ENCODE results near the gene STK17A.
A peak's percentile ranks its signal among the peaks of the same experiment; 100 is the strongest.

STK17A gene

GRCh38 chr7:43637114-43637806 lies 54.4 kb downstream of the STK17A start:
- DNase-seq = no peak

GRCh38 chr7:43639858-43640491 lies 57.1 kb downstream of the STK17A start:
- no peak for DNase-seq

- DNase-seq = no peak
These were observed 57.8 kb downstream of the STK17A start for GRCh38 chr7:43640679-43641078.

DNA sequence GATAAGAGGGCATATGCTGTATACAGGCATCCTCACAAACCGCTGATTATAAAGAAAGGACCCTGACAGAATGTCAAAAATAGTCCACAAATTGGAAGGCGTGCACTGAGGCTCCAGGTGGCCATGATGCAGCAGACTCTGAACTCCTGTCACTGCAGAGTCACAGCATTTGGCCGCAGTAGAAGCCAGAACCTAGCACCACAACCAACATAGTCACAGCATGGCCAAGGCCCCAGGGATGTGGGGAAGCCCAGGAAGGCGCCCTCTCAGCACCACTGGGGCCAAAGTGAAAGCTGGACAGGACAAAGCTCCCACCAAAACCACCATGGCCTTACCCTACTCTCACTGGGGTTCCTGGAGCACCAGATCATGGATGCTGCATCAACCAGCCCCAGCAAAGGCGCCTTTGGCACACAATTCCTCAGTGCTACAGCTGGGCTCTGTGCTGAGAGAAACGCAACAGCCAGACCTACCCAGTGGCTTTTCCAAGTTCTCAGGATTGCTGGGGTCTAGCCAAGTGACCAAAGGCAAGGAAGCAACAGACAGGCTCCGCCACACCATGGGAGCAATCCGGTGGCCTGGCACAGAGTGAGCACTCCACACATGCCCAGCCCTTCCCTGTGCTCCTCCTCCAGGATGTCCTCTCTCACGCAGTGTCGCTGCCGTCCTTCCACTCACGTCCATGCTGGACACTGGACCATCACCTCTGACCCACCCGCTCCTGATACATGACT lies 60.2 kb downstream of the STK17A start:
- DNase-seq = no peak

GRCh38 chr7:43643846-43644245 lies 60.9 kb downstream of the STK17A start:
- no peak for DNase-seq

GRCh38 chr7:43645699-43646226 lies 62.9 kb downstream of the STK17A start:
- no peak for DNase-seq

DNA sequence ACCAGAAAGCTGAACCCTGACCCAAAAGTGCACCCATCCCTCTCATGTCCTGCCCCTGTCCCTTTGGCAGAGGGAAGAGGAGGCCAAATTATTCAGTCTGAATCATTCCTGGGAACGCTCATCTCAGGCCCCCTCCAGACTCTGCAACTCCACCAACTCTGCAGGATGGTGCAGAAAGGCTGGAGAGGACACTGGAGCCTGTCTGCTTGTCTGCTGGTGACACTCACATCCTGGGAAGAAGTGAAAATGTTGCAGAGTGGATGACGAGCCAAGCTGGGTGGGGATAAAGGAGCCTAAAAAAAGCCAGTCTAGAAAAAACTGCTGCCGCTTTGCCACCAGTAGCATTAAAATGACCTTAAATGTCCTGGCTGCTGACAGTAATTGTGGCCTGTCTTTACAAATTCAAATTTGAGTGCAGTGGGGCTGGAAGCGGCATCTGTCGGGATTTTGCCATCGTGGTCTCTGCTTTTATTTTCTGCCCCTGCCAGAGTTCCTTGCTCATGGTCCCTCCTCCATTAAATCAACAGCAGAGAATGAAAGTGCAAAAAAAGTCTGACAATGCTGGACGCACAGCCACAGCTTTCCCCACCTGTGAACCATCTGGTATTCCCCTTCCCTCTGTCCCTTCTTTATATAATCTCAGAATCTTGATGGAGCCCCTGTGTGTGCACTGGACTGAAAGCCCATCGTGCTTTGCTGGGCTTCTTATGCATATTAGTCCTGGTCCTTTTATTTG lies 63.9 kb downstream of the STK17A start:
- DNase-seq = no peak

- DNase-seq = no peak
These were observed 64.4 kb downstream of the STK17A start for GRCh38 chr7:43647339-43647672.

- DNase-seq = peak; percentile 98
These were observed 65.0 kb downstream of the STK17A start for GRCh38 chr7:43647673-43648472.

GRCh38 chr7:43648473-43649406 lies 65.8 kb downstream of the STK17A start:
- no peak for DNase-seq

GRCh38 chr7:43649755-43650274 lies 66.9 kb downstream of the STK17A start:
- no peak for DNase-seq

DNA sequence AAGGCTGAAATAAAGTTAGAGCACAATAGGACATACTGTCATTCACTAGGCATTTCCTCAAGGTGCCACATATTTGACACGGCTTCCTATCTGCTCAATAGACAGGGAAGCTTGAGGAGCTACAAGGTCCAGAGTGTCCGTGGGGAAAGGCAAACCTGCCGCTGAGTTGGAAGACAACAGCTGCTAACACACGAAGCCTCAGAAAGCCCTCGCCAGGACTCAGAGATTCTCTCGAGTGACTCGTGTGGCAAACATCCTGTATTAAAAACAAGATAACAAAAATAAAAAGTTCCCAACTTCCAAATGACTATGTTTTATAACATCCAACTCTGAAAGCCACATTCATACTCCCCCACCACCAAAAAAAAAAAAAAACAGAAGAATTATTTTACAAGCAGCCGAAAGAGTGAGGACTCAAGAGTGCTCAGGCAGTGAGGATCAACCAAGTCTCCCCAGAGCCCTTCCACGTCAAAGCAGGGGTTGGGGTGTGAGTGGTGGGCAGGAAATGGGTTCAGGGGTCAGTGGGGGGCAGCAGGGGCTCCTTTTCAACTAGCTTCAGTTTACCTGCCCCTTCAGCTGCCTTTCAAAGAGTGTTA lies 67.6 kb downstream of the STK17A start:
- DNase-seq = no peak

DNA sequence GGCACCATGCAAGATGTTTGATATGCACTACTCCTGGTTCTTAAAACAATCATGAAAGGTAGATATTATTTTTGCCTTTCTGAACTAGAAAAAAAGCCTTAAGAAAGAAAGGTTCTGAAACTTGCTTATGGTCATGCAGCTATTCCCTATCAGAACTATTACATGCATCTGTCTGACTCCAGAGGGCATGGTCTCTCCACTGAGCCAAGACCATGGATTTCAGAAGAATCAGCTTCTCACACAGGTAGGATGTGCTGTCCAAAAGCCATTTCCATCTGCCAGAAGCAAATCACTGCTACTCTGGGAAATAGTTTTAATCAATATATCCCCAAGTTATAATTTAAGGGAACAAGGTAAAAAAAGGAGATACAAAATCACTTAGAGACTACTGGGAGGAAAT lies 69.5 kb downstream of the STK17A start:
- no peak for DNase-seq

GRCh38 chr7:43653466-43653865 lies 70.6 kb downstream of the STK17A start:
- DNase-seq = no peak

DNA sequence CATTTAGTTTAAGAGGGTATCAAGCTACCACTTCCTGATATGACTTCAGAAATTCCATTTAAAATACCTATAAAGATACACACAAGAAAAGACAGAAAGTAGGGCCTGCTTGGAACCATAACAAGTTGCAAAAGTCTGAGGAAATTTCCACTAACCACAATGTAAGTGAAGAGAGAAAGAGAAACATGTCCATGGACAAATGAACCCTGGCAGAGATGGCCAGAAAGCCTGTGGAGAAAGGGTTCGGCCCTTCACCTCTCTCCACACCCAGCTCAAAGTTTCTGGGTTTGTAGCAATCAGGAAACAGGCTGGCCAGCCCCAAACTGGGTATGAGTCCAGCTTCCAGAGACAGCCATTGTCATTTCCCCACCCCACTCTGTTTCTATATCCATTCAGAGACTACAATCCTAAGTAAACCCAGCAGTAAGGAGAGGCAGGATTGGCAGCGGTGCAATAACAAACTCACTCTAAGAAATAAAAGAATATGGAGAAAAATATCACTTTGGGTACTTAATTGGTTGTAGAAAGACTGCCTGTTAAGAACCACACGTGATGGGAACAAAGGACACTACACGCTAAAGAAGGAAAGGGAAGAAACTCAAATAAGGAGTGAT lies 71.1 kb downstream of the STK17A start:
- DNase-seq = no peak

DNA sequence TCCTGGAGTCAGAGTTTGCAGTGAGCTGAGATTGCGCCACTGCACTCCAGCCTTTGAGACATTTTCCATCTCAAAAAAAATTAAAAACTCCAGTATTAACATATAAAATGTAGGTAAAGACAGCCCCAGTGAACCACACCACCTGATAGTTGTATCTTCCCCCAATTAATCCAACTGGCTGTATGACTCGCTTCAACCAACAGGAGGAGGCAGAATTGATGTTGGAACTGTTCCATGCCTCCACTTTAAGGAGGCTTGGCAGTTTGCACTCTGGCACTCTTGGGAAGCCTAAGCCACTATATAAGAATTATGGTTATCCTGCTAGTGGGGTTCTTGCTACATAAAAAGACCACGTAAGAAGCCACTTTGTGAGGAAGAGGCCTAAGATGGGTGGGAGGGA lies 72.7 kb downstream of the STK17A start:
- no peak for DNase-seq

GRCh38 chr7:43656997-43657396 lies 74.1 kb downstream of the STK17A start:
- DNase-seq = no peak

GRCh38 chr7:43658718-43659548 lies 76.0 kb downstream of the STK17A start:
- no peak for DNase-seq

- no peak for DNase-seq
These were observed 76.6 kb downstream of the STK17A start for GRCh38 chr7:43659549-43659896.

Measured in amniotic stem cell (primary cell).